SH-SY5Y (cell line): ENCODE measurements around the gene CHST4.

Experiments used
- GATA2 ChIP-seq: IDR thresholded peaks from 2 replicates; pipeline ENCODE4 v1.6.1; 2011; ENCODE audit warnings: mild to moderate bottlenecking, low read depth, low read length
- GATA3 ChIP-seq: IDR thresholded peaks from 2 replicates; pipeline ENCODE4 v1.6.1; 2011; ENCODE audit warnings: low read depth, mild to moderate bottlenecking, low read length, moderate library complexity

DNA sequence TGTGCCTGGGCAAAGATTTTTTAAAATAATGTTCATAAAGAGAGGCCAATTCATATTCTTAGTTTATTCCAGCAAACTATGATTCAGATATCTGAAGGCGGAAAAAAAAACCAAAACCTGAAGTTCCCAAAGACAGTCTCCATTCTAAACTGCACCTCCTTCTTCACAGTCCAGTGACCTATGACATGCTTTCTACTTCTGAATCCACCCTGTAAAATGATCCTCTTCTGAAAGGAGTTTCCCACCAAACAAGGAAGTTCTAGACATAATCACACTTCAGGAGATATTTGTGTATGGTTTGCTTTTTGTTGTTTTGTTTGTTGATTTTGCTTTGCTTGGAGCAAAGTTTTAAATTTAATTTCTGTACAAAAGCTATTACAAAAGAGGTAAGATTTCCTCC, 12.9 kb upstream of the CHST4 start:
- TF ChIP-seq GATA2, result no peak
- TF ChIP-seq GATA3, result no peak
